Epidermal melanocyte (primary cell): Measurements from ENCODE around the gene DENND1A.
"Not testable (repeated sequence)": the region's sequence is repeated elsewhere in the genome, so short reads cannot be mapped to it uniquely, and the experiment has no call there.

Source experiments
- DNase-seq: peaks from one replicate; pipeline ENCODE4 v3.0.0; 2011; ENCODE audit warnings: low spot score; ENCODE audit not compliant: insufficient read length

The DENND1A gene

GRCh38 chr9:123823194-123823947 lies 106.6 kb downstream of the DENND1A start:
- no peak for DNase-seq

GRCh38 chr9:123821619-123822018 lies 108.3 kb downstream of the DENND1A start:
- no peak for DNase-seq

GRCh38 chr9:123820139-123820538 lies 109.8 kb downstream of the DENND1A start:
- DNase-seq, result no peak

- DNase-seq, result no peak
Observed at GRCh38 chr9:123816817-123817472, 113.0 kb downstream of the DENND1A start.

- DNase-seq, result not testable (repeated sequence)
Observed at GRCh38 chr9:123815856-123816255, 114.1 kb downstream of the DENND1A start.

GRCh38 chr9:123814496-123814895 lies 115.4 kb downstream of the DENND1A start:
- DNase-seq, result no peak

- DNase-seq, result no peak
Observed at GRCh38 chr9:123812984-123813383, 116.9 kb downstream of the DENND1A start.

GRCh38 chr9:123807251-123807650 lies 122.7 kb downstream of the DENND1A start:
- no peak for DNase-seq

GRCh38 chr9:123806829-123807228 lies 123.1 kb downstream of the DENND1A start:
- DNase-seq, result no peak

- peak; percentile 54 for DNase-seq
Observed at GRCh38 chr9:123798195-123798594, 131.7 kb downstream of the DENND1A start.

- DNase-seq, result no peak
Observed at GRCh38 chr9:123796618-123797484, 133.1 kb downstream of the DENND1A start.

GRCh38 chr9:123796094-123796493 lies 133.8 kb downstream of the DENND1A start:
- DNase-seq, result no peak

GRCh38 chr9:123795336-123795735 lies 134.6 kb downstream of the DENND1A start:
- no peak for DNase-seq

GRCh38 chr9:123792501-123792900 lies 137.4 kb downstream of the DENND1A start:
- no peak for DNase-seq

GRCh38 chr9:123789554-123790292 lies 140.2 kb downstream of the DENND1A start:
- no peak for DNase-seq

- DNase-seq, result no peak
Observed at GRCh38 chr9:123787416-123787815, 142.5 kb downstream of the DENND1A start.

- no peak for DNase-seq
Observed at GRCh38 chr9:123784518-123784917, 145.4 kb downstream of the DENND1A start.

GRCh38 chr9:123778232-123778902 lies 151.6 kb downstream of the DENND1A start:
- DNase-seq, result no peak

- no peak for DNase-seq
Observed at GRCh38 chr9:123776708-123777537, 153.0 kb downstream of the DENND1A start.
